ENCODE data around the gene PHF10.

- TF ChIP-seq REST (IDR thresholded peaks at IDR 0.05; ENCODE audit: insufficient read depth in 1 of 2, low read depth in 2 of 2, low read length in 2 of 2): no peak
- no peak for TF ChIP-seq POLR2AphosphoS5 (IDR thresholded peaks at IDR 0.05; ENCODE audit: low read depth, low read length)
Measured at GRCh38 chr6:169659820-169660610, 64.3 kb downstream of the PHF10 start.
